AG04449 (cell line): ENCODE results near the gene CEBPA.

ENCODE experiments used
- CTCF ChIA-PET: fragments of 350-600 bp; formaldehyde crosslinking; extraction: SDS; loops from one replicate; lab custom pipeline; 2021; ENCODE audit warnings: antibody characterized with exemption; lab: Yijun Ruan, JAX
- POLR2A ChIA-PET: fragments of 400-600, 350-600 bp; formaldehyde crosslinking; extraction: SDS; loops from one replicate; lab custom pipeline; 2020; ENCODE audit warnings: antibody characterized with exemption, inconsistent platforms; lab: Yijun Ruan, JAX
- DNase-seq: peaks from one replicate; pipeline ENCODE4 v3.0.0-alpha.2; 2010; ENCODE audit warnings: low read depth, low spot score
- H3K4me3 ChIP-seq: 2 replicates; pipeline ENCODE4 v1.5.1; 2011; ENCODE audit warnings: low read depth, mild to moderate bottlenecking, control low read depth, low read length
- TF ChIP-seq, protein P1 (sequence below): IDR thresholded peaks from one replicate; pipeline ENCODE4 v1.5.1; 2011; ENCODE audit warnings: mild to moderate bottlenecking, moderate library complexity, low read length, control low read depth, inconsistent platforms; ENCODE audit not compliant: insufficient read depth; ENCODE audit errors: missing control alignments

The CEBPA gene

DNA sequence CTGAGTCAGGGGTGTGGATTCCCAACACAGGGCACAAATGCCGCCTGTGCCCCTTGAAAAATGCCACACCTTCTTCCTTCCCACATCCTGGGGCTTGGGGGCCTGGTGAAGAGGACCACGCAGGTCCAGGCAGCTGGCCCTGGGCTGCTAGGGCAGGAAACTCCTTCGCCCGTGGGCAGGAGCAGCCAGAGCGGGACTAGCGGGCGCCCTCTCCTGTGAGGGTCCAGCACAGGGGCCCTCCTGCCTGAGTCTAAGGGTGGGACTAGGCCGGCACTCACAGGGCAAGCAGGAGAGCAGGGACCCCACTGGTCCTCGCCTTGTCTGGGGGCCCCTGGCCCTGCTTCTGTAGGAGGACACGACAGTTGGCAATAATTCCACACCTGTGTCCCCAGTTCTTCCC, 7.5 kb upstream of the CEBPA start:
- no peak for DNase-seq
- TF ChIP-seq, protein P1, sequence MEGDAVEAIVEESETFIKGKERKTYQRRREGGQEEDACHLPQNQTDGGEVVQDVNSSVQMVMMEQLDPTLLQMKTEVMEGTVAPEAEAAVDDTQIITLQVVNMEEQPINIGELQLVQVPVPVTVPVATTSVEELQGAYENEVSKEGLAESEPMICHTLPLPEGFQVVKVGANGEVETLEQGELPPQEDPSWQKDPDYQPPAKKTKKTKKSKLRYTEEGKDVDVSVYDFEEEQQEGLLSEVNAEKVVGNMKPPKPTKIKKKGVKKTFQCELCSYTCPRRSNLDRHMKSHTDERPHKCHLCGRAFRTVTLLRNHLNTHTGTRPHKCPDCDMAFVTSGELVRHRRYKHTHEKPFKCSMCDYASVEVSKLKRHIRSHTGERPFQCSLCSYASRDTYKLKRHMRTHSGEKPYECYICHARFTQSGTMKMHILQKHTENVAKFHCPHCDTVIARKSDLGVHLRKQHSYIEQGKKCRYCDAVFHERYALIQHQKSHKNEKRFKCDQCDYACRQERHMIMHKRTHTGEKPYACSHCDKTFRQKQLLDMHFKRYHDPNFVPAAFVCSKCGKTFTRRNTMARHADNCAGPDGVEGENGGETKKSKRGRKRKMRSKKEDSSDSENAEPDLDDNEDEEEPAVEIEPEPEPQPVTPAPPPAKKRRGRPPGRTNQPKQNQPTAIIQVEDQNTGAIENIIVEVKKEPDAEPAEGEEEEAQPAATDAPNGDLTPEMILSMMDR: no peak
- no peak overlapping the region for H3K4me3 ChIP-seq
- ChIA-PET CTCF (no interaction called here), POLR2A (no interaction called here)

DNA sequence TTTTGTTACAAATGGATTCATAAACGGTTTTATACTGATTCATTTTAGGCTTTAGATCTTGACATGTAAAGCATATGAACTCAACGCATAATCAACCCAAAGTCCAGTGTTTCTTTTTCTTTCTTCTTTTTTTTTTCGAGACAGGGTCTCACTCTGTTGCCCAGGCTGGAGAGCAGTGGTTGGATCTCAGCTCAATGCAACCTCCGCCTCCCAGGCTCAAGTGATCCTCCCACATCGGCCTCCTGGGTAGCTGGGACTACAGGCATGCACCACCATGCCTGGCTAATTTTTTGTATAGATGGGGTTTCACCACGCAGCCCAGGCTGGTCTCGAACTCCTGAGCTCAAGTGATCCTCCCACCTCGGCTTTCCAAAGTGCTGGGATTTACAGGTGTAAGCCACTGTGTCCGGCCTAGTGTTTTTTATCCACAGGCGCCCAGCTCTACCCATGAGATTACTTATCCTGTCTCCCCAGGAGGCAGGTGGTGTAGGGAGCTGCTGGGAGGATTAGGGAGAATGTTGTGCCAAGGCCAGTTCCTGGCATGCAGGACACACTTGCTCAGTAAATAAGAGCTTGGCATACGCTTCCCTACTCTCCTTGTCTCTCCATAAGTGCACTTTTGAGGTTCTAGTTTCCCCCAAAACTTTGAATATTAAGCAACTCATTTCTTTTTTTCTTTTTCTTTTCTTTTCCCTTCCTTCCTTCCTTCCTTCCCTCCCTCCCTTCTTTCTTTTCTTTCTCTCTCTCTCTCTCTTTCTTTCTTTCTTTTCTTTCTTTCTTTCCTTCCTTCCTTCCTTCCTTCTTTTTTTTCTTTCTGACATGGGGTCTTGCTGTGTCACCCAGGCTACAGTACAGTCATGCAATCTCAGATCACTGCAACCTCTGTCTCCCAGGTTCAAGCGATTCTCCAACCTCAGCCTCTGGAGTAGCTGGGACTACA, 4.8 kb upstream of the CEBPA start:
- POLR2A ChIA-PET: no interaction called here
- CTCF ChIA-PET: no interaction called here
- no peak overlapping the region for H3K4me3 ChIP-seq
- DNase-seq: no peak
- TF ChIP-seq, protein P1: no peak

DNA sequence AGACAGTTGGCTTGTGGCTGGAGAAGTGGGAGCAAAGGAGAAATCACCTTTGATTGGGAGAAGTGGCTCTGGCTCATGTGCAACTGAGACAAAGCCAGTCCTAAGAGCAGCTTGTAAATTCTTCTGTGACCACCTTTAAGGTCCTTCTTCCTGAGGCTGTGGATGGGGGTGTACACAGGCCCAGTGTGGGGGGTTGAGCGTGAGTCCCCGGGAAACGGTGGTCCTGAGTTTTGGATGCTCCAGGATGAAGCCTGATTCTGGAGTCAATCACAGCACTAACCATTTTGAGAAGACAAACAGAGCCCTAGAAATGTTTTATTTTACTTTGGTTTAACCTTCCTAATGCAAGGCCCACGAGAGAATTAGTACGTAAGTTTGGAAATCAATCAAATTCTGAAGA, 3.9 kb upstream of the CEBPA start:
- ChIA-PET CTCF (no interaction called here), POLR2A (no interaction called here)
- DNase-seq: no peak
- no peak overlapping the region for H3K4me3 ChIP-seq
- TF ChIP-seq, protein P1: no peak

DNA sequence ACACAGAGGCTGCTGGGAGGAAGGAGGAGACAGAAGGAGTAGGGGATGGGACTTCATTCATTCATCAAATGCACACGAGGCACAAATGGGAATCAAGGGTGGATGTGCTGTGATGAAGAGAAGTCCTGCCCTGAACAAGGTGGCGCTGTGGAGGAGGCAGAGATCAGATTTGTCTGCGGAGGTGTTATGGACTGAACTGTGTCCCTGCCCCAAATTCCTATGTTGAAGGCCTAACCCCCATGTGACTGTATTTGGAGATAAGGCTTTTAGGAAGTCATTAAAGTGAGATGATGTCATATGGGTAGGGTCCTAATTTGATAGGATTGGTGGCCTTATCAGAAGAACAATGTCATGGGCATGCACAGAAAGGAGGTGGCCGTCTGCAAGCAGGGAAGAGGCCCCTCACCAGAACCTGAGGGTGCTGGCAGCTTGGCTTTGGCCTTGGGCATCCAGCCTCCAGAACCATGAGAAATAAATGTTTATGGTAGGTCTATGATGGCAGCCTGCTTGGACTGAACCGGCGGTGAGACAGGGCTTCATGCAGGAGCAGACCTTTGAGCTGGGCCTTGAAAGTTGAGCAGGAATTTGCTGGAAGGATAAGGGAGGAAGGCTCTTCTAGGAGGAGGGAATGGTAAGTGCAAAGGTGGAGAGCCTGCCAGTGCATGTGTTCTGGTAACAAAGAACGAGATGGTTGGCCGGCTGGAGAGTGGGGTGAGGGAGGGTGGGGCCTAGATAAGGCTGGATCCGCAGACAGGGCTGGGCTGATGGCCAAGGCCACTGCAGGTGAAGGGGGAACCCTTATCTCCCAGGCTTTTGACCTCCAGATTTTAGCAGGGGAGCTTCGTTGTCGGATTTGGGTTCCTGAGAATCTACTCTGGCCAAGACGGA, 2.7 kb upstream of the CEBPA start:
- no peak for DNase-seq
- no peak overlapping the region for H3K4me3 ChIP-seq
- TF ChIP-seq, protein P1: no peak
- CTCF ChIA-PET: no interaction called here
- POLR2A ChIA-PET: no interaction called here

DNA sequence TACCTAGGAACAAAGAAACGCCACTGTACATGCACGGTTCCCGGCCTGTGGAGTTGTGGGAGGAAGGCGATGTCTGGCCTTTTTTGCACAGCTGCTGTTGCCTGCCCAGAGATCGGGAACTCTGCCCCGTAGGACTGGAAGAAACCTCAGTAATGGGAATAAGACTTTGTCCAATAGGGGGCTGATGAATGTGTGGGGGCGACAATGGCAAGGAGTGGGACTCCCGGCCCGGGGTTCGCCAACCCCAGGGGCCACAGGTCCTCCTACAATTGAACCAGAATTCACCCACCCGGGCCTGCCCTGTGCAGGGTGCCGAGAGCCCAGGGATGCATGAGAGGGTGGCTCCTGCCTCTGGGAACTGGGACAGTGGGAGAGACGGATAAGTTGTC, 2.0 kb upstream of the CEBPA start:
- no peak for DNase-seq
- H3K4me3 ChIP-seq: no peak overlapping the region
- ChIA-PET CTCF (interaction anchor here (1.0 to 2.4 kb wide), 3 partner anchors 44 to 102 kb away, joined by 3 to 8 read pairs (median 5); no protein-coding TSS in a partner anchor), POLR2A (no interaction called here)
- TF ChIP-seq, protein P1: no peak
